Body of pancreas (tissue), 4 donors: ENCODE measurements around the gene GTF2H1. TPM values are rescaled to one million over a fixed set of nuclear protein-coding genes. Genes with fewer than 3 reads are reported as not detected.

ENCODE experiments used
- ATAC-seq: fragments of 150-250 bp; one replicate; pipeline ENCODE4 v1.9.1; 2016
- DNase-seq, 4 donors: peaks; one replicate each; pipeline ENCODE4 v3.0.0-alpha.2; 2019
- H3K27ac ChIP-seq, 4 donors: fragments of 200-600 bp; sonication (generic); 1 replicate in 3 of 4; 2 replicates in 1 of 4; pipeline versions ENCODE4 v1.5.1 to v1.6.1; 2016 to 2019; ENCODE audit warnings: mild to moderate bottlenecking in 1 of 4, mixed read lengths in 1 of 4, moderate library complexity in 1 of 4
- H3K27me3 ChIP-seq, 2 donors: fragments of 200-600 bp; sonication (generic); one replicate each; pipeline ENCODE4 v1.6.0; 2016; ENCODE audit warnings: mild to moderate bottlenecking in 1 of 2
- H3K36me3 ChIP-seq, 2 donors: fragments of 200-600 bp; sonication (generic); replicated peaks in 1 of 2; 2 replicates each; pipeline ENCODE4 v1.5.1; 2016; ENCODE audit warnings: low read depth in 2 of 2; ENCODE audit not compliant: insufficient read depth in 1 of 2
- H3K4me1 ChIP-seq: fragments of 200-600 bp; sonication (generic); one replicate; pipeline ENCODE4 v1.6.0; 2016
- H3K4me3 ChIP-seq, 2 donors: fragments of 200-600 bp; sonication (generic); 1 replicate in 1 of 2; 2 replicates in 1 of 2; pipeline ENCODE4 v1.5.1; 2016 to 2019
- H3K9me3 ChIP-seq, 3 donors: fragments of 200-600 bp; sonication (generic); 1 replicate in 2 of 3; 2 replicates in 1 of 3; pipeline ENCODE4 v1.5.1; 2016
- POLR2A ChIP-seq, 3 donors: fragments of 450-650 bp; IDR thresholded peaks; one replicate each; pipeline ENCODE4 v1.6.1; 2016; ENCODE audit warnings: antibody characterized with exemption in 3 of 3, mild to moderate bottlenecking in 2 of 3
- WGBS, 2 donors: methylation state at CpG; one replicate each; pipeline ENCODE4 v1.1.5; 2017; 5-methylcytosine and 5-hydroxymethylcytosine counted together
- intact Hi-C: fragments of 100-400 bp; cut with DNase I; formaldehyde crosslinking; loops from one replicate; pipeline ENCODE4 v1.15.1; 2023
- total RNA-seq, 2 donors: library from RNA; depleted of rRNA; stranded (reverse); fragments of >200 nt; gene quantifications; one replicate each; pipeline ENCODE4 v1.1.0, GENCODE V29; 2016
- TF ChIP-seq, protein P1 (sequence below), 7 experiments: fragments of 450-650 bp in 4 of 7; fragments of 200-600 bp in 3 of 7; sonication (generic) in 3 of 7; IDR thresholded peaks; one replicate each; pipeline ENCODE4 v1.5.1; 2016 to 2019; ENCODE audit warnings: antibody characterized with exemption in 7 of 7

The GTF2H1 gene
- total RNA-seq, 2 donors from 2014 or later = 26.5 to 48.5 TPM

GRCh38 chr11:18288911-18289310 lies 33.5 kb upstream of the GTF2H1 start:
- Histone ChIP-seq H3K27me3 (no peaks in the 10 kb centered on the region), H3K4me1 (no peaks in the 10 kb centered on the region), H3K27ac (no peak overlapping the region), H3K36me3 (peaks cover 7 to 15% of the 10 kb centered on the region in 2 donors), H3K4me3 (no peak overlapping the region), H3K9me3 (no peaks in the 10 kb centered on the region)
- intact Hi-C loops = no loop called here
- ATAC-seq = no peak
- DNase-seq = no peak
- 92 to 97% methylated on average over 4 of the region's 4 CpGs for WGBS, 2 donors
- TF ChIP-seq, protein P1, sequence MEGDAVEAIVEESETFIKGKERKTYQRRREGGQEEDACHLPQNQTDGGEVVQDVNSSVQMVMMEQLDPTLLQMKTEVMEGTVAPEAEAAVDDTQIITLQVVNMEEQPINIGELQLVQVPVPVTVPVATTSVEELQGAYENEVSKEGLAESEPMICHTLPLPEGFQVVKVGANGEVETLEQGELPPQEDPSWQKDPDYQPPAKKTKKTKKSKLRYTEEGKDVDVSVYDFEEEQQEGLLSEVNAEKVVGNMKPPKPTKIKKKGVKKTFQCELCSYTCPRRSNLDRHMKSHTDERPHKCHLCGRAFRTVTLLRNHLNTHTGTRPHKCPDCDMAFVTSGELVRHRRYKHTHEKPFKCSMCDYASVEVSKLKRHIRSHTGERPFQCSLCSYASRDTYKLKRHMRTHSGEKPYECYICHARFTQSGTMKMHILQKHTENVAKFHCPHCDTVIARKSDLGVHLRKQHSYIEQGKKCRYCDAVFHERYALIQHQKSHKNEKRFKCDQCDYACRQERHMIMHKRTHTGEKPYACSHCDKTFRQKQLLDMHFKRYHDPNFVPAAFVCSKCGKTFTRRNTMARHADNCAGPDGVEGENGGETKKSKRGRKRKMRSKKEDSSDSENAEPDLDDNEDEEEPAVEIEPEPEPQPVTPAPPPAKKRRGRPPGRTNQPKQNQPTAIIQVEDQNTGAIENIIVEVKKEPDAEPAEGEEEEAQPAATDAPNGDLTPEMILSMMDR (IDR thresholded peaks at IDR 0.05) = no peak
- TF ChIP-seq POLR2A (IDR thresholded peaks at IDR 0.05) = no peak

DNA sequence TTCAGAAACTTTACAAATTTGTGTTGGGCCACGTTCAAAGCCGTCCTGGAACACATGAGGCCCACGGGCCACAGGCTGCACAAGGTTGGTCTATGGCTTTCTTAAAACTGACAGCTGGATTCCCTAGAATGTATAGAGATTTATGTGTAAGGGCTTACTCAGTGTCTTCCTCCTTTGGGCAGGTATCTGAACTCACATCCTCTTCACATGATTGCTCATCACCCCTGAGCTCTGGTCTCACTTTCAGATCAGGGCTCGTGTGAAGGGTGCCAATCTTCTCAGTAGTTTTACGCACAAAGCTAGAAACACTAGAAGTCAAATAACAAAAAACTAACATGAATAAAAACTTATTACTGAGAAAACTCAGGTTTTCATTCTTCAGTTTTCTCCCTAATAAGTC lies 27.5 kb upstream of the GTF2H1 start:
- Histone ChIP-seq H3K27ac (no peak overlapping the region), H3K4me3 (no peak overlapping the region), H3K4me1 (no peaks in the 10 kb centered on the region), H3K9me3 (no peaks in the 10 kb centered on the region), H3K36me3 (peaks cover 0 to 30% of the 10 kb centered on the region in 2 donors), H3K27me3 (no peaks in the 10 kb centered on the region)
- 86 to 92% methylated on average over 5 of the region's 5 CpGs for WGBS, 2 donors
- DNase-seq (no peak), ATAC-seq (no peak)
- intact Hi-C loops = no loop called here
- TF ChIP-seq, protein P1 (IDR thresholded peaks at IDR 0.05) = no peak
- no peak for TF ChIP-seq POLR2A (IDR thresholded peaks at IDR 0.05)

- TF ChIP-seq, protein P1 (IDR thresholded peaks at IDR 0.05) = no peak
- no peak for TF ChIP-seq POLR2A (IDR thresholded peaks at IDR 0.05)
- Histone ChIP-seq H3K9me3 (no peaks in the 10 kb centered on the region), H3K4me3 (no peak overlapping the region), H3K27ac (no peak overlapping the region), H3K4me1 (no peaks in the 10 kb centered on the region), H3K27me3 (no peaks in the 10 kb centered on the region), H3K36me3 (peaks cover 0 to 33% of the 10 kb centered on the region in 2 donors)
- intact Hi-C loops = no loop called here
- DNase-seq (no peak), ATAC-seq (no peak)
- WGBS, 2 donors = 93 to 96% methylated on average over 2 of the region's 2 CpGs
Observed at GRCh38 chr11:18295316-18295715, 27.1 kb upstream of the GTF2H1 start.

- Histone ChIP-seq H3K9me3 (no peaks in the 10 kb centered on the region), H3K4me1 (no peaks in the 10 kb centered on the region), H3K36me3 (peaks cover 0 to 25% of the 10 kb centered on the region in 2 donors), H3K4me3 (no peak overlapping the region), H3K27ac (no peak overlapping the region), H3K27me3 (no peaks in the 10 kb centered on the region)
- no peak for TF ChIP-seq POLR2A (IDR thresholded peaks at IDR 0.05)
- TF ChIP-seq, protein P1 (IDR thresholded peaks at IDR 0.05) = no peak
- intact Hi-C loops = no loop called here
- no peak for DNase-seq
- ATAC-seq = no peak
Observed at GRCh38 chr11:18299721-18300120, 22.6 kb upstream of the GTF2H1 start.

GRCh38 chr11:18304745-18305144 lies 17.6 kb upstream of the GTF2H1 start:
- no peak overlapping the region for H3K27ac ChIP-seq
- intact Hi-C loops = no loop called here
- peaks cover 2 to 6% of the 10 kb centered on the region in 2 donors for H3K36me3 ChIP-seq
- H3K4me3 ChIP-seq = no peak overlapping the region
- DNase-seq = peak in 1 of 4 donors; percentile 14
- H3K27me3 ChIP-seq = no peaks in the 10 kb centered on the region
- peak; percentile 51 for ATAC-seq
- H3K9me3 ChIP-seq = no peaks in the 10 kb centered on the region
- no peak for TF ChIP-seq POLR2A (IDR thresholded peaks at IDR 0.05)
- TF ChIP-seq, protein P1 (IDR thresholded peaks at IDR 0.05) = no peak
- H3K4me1 ChIP-seq = peaks cover 8% of the 10 kb centered on the region
